GM12872 (cell line): Measurements from ENCODE around the gene GRK4.
A peak's percentile ranks its signal among the peaks of the same experiment; 100 is the strongest.

ENCODE experiments used
- TF ChIP-seq, protein P1 (sequence below): IDR thresholded peaks from 3 replicates; pipeline ENCODE4 v1.5.1; 2011; ENCODE audit warnings: low read depth, mild to moderate bottlenecking, low read length, moderate library complexity; ENCODE audit not compliant: insufficient read depth

Gene GRK4

DNA sequence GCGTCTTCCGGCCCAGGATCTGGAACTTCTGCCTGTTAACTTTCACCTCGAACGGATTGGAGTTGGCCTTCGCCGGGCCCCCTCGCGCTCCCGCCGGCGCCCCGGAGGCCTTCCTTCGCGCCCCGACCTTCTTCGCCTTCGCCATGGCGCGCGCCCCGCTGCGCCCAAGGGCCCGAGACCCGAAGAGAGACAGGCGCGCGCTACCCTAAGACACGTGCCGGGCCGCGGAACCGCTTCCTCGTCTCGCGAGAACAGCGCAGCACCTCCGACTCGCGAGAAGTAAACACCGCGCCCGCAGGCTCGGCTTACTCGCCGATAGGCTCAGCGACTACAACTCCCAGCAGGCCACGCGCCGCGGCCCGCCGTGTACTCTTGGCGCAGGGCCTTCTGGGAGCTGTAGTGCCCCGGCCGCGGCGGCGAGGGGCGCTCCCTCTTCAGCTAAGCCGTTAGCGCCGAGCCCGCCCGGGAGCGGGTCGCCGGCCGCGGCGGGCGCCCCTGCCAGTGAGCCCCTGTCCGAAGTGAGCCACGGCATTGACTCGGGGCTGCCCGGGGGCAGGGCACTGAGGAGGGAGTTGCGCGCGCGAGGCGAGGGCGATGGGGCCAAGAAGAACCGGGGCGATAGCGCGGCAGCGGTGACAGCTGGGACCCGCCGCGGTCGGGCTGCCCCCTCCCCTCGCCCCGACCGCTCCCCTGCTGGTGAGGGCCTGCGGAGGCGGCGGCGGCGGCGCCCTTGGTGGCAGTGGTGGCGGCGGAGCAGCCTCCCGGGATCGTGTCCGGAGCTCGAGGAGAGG is at the start of gene GRK4, which contains the start of gene NOP14:
TSS of gene GRK4 (plus strand) at position 397 of the 791 bp plus-strand sequence. CDS start 500 bp downstream, outside the sequence.
TSS of gene NOP14 (minus strand) at position 232 of the 791 bp plus-strand sequence. CDS start at position 145, 87 bp downstream.
- TF ChIP-seq, protein P1, sequence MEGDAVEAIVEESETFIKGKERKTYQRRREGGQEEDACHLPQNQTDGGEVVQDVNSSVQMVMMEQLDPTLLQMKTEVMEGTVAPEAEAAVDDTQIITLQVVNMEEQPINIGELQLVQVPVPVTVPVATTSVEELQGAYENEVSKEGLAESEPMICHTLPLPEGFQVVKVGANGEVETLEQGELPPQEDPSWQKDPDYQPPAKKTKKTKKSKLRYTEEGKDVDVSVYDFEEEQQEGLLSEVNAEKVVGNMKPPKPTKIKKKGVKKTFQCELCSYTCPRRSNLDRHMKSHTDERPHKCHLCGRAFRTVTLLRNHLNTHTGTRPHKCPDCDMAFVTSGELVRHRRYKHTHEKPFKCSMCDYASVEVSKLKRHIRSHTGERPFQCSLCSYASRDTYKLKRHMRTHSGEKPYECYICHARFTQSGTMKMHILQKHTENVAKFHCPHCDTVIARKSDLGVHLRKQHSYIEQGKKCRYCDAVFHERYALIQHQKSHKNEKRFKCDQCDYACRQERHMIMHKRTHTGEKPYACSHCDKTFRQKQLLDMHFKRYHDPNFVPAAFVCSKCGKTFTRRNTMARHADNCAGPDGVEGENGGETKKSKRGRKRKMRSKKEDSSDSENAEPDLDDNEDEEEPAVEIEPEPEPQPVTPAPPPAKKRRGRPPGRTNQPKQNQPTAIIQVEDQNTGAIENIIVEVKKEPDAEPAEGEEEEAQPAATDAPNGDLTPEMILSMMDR = peak; percentile 28; the same call in 1 of the 3 replicates

DNA sequence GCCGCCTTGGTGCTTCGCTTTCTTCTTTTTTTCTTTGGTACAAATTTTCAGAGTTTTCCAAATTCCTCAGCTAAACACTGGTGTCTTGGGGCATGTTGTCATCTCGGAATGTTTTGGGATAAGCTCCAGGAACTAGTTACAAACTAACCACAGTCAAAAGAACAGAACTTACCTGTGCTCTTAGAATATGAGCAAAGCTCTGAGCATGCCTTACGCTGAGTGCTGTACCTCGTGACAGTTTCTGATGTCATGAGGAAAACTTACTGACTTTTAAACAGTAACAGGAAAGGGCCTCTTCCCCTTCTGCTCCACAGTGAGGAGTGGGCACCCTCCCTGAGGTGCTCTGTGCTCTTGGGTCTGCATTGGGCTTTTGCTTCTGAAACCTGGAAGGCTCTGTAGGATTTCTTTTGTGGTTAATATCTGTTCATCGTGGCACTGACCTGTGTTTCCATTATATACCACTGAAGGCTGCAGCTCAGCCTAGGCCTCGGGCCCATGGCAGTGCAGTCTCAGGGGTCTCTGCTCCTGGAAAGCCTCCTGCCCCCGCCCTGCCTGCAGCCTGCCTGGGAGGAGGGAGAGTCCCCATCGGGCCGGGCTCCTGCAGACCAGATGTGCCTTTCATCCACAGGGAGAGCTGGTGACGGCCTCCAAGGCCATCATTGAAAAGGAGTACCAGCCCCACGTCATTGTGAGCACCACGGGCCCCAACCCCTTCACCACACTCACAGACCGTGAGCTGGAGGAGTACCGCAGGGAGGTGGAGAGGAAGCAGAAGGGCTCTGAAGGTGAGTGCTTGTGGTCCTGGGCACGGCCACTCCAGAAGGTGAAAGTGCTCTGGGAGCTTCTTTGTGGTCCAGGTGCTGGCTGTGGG is 48.9 kb upstream of the GRK4 start:
- TF ChIP-seq, protein P1 = no peak

DNA sequence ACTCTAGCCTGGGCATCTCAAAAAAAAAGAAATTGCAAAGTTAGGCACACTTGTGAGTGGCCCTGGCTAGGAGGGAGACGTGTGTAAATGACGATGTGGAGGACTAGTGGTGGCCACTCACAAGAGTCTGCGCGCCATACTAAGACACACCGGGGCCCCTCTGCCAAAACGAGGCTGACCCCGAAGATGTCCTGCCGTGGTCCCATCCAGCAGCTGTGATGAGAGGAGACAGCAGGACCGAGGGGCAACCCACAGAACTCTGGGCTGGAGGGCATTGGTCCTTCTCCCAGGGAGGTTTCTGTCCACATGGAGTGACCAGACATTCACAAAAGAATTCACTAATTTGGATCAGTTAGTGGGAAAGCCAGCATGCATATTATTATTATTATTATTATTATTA is 47.6 kb upstream of the GRK4 start:
- TF ChIP-seq, protein P1 = no peak

DNA sequence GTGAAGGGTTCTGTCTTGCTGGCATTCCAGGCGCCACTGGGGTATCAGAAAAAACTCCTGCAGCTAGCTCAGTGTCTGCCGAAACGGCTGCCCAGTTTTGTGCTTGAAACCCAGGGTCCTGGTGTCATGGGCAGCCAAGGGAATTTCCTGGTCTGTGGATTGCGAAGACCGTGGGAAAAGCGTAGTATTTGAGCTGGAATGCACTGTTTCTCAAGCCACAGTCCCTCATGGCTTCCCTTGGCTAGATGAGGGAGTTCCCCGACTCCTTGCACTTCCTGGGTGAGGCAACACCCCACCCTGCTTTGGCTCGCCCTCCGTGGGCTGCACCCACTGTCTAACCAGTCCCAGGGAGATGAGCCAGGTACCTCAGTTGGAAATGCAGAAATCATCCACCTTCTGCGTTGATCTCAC is 40.2 kb upstream of the GRK4 start:
- TF ChIP-seq, protein P1 = no peak

DNA sequence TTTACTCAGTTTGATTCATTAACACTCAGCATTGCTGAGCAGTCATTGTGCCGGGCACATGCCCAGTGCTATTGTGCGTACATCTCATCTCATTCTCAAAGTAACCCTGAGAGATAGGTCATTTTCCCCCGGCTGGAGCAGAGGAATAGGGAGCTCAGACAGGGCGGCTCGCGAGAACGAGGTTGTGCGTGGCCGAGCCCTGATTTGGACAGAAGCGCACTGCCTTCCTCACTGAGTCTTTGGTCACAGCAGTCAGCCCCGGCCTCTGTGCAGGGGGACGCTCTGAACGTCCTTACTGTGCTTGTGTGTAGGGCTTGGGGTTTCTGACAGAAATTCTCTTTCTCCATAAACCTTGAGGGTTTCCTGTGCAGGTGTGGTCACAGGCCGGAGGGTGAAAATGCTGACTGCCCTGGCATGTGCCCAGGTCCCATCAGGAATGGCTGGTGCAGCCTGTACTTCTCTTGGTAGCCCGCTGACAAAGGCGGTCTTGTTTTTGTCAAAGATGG is 39.6 kb upstream of the GRK4 start:
- TF ChIP-seq, protein P1 = no peak

DNA sequence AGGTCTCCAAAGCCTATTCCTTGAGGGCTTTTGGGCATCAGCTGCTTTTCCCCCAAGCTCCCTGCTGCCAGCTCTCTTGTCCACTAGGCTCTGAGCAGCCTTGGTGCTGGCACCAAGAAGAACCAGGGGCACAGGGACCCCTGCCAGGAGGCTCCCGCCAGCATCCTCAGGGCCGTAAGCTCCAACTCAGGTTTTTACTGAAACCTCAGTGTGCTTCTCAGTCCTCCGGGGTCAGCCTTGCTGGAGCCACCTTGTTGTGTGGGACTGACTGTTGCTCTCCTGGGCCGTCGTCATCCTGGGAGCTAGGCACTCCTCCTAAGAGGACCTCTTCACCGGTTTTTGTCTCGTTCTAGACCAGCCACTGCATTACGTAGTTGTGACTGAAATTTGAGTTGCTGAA is 39.1 kb upstream of the GRK4 start:
- TF ChIP-seq, protein P1 = no peak

DNA sequence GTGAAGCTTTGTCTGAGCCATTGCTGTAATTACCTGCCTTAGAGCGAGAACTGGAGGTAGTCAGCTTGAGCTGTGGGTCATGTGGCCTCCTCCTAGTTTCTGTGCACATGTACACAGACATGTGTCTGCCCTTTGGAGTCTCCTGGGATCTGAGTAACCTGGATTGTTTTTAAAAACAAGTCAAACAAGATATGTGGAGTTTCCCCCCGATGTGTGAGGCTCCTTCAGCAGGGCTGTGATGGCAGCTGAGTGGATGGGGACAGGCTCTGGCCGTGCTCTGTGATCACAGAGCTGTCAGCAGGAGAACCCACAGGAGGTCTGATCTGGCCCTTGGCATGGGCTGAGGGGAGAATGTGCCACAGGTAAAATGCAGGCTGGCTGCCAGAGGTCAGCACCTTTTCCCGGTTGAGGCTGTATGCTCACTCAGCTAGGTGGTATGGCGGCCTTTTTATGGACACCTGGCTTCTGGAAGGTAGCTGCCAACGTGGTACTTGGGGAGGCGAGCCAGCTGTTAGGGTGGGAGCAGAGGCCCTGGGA is 38.5 kb upstream of the GRK4 start:
- TF ChIP-seq, protein P1 = no peak
